OCI-LY3 (cell line): ENCODE measurements around the gene C17orf58.
"Not testable (repeated sequence)": the region's sequence is repeated elsewhere in the genome, so short reads cannot be mapped to it uniquely, and the experiment has no call there.

ENCODE experiments used
- CTCF ChIP-seq: fragments of 200-600, 300-600 bp; sonication (generic); IDR thresholded peaks from 2 replicates; pipeline ENCODE4 v1.5.1; 2014; ENCODE audit warnings: antibody characterized with exemption, low read length, low read depth
- EZH2phosphoT487 ChIP-seq: fragments of 200-600 bp; shearing (Covaris generic); IDR thresholded peaks from 2 replicates; pipeline ENCODE4 v1.6.1; 2018; ENCODE audit warnings: antibody characterized with exemption, mixed run types, low read depth

DNA sequence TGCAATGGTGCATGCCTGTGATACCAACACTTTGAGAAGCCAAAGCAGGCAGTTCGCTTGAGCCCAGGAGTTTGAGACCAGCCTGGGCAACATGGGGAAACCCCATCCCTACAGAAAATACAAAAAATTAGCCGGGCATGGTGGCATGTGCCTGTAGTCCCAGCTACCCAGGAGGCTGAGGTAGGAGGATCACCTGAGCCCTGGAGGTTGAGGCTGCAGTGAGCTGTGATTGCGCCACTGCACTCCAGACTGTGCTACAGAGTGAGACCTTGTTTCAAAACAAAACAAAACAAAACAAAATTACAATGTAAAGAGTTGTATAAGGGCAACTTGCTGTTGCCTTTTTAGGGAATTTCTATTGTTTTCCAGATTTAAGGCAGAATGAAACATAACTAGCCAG, 15.4 kb downstream of the C17orf58 start:
- TF ChIP-seq CTCF, EZH2phosphoT487: not testable (repeated sequence)
